Kidney epithelial cell (primary cell): ENCODE measurements around the gene GLI1. TPM values are rescaled to one million over a fixed set of nuclear protein-coding genes. Genes with fewer than 3 reads are reported as not detected.

Experiments used
- DNase-seq: peaks from one replicate; pipeline ENCODE4 v3.0.0-alpha.2; 2010; ENCODE audit warnings: low read depth
- H3K27me3 ChIP-seq: 2 replicates; pipeline ENCODE4 v1.6.0; 2011; ENCODE audit warnings: low read length; ENCODE audit not compliant: control insufficient read depth, insufficient read depth
- H3K36me3 ChIP-seq: 2 replicates; pipeline ENCODE4 v1.5.1; 2011; ENCODE audit warnings: low read length; ENCODE audit not compliant: control insufficient read depth, insufficient read depth
- H3K4me3 ChIP-seq: 2 replicates; pipeline ENCODE4 v1.5.1; 2011; ENCODE audit warnings: low read depth, mild to moderate bottlenecking, control low read depth, low read length
- CTCF ChIP-seq: IDR thresholded peaks from 2 replicates; pipeline ENCODE4 v1.5.1; 2011; ENCODE audit warnings: mild to moderate bottlenecking, moderate library complexity, low read length, control low read depth, inconsistent platforms; ENCODE audit not compliant: insufficient read depth, poor library complexity, severe bottlenecking
- total RNA-seq: library from RNA; depleted of rRNA; stranded (reverse); fragments of >200 nt; gene quantifications from 2 replicates; pipeline ENCODE4 v1.2.3, GENCODE V29; 2015

The GLI1 gene
- total RNA-seq, 1 donor from 2014 or later: 1.6 TPM

GRCh38 chr12:57479376-57480115 is 20.0 kb downstream of the GLI1 start, which contains the start of gene ARHGAP9:
Gene ARHGAP9, minus strand, starts transcription at chr12:57479866. Its CDS starts 460 bp downstream, at chr12:57479406.
- Histone ChIP-seq H3K4me3 (no peak within 1 kb of the TSS), H3K27me3 (peaks cover 37% of the 10 kb centered on the region), H3K36me3 (no peaks in the 10 kb centered on the region)
- TF ChIP-seq CTCF: no peak
- DNase-seq: no peak

- no peak overlapping the region for H3K4me3 ChIP-seq
- no peaks in the 10 kb centered on the region for H3K36me3 ChIP-seq
- no peak for TF ChIP-seq CTCF
These were observed 22.1 kb downstream of the GLI1 start for GRCh38 chr12:57481671-57482070.

GRCh38 chr12:57483466-57483865 is 23.9 kb downstream of the GLI1 start:
- no peak for TF ChIP-seq CTCF
- DNase-seq: peak; percentile 54
- Histone ChIP-seq H3K4me3 (no peak overlapping the region), H3K36me3 (no peaks in the 10 kb centered on the region), H3K27me3 (peaks cover 7% of the 10 kb centered on the region)

More at GRCh38 chr12:57481671-57482070, 22.1 kb downstream of the GLI1 start:
- DNase-seq: no peak
- peaks cover 15% of the 10 kb centered on the region for H3K27me3 ChIP-seq

- Histone ChIP-seq H3K36me3 (peaks cover 1% of the 10 kb centered on the region), H3K27me3 (peaks cover 3% of the 10 kb centered on the region), H3K4me3 (no peak overlapping the region)
- no peak for TF ChIP-seq CTCF
- no peak for DNase-seq
These were observed 26.1 kb downstream of the GLI1 start for GRCh38 chr12:57485695-57486094.

GRCh38 chr12:57487055-57487596 is 27.5 kb downstream of the GLI1 start:
- TF ChIP-seq CTCF: no peak
- no peaks in the 10 kb centered on the region for H3K27me3 ChIP-seq
- DNase-seq: no peak
- peaks cover 1% of the 10 kb centered on the region for H3K36me3 ChIP-seq
- no peak overlapping the region for H3K4me3 ChIP-seq
